ENCODE measurements around the gene RPAP2.
A peak's percentile ranks its signal among the peaks of the same experiment; 100 is the strongest.
"Not testable (repeated sequence)": the region's sequence is repeated elsewhere in the genome, so short reads cannot be mapped to it uniquely, and the experiment has no call there.

Gene RPAP2

GRCh38 chr1:92377991-92378390 lies 79.1 kb downstream of the RPAP2 start:
- DNase-seq, result not testable (repeated sequence)

- DNase-seq, result no peak
Measured at GRCh38 chr1:92380867-92381266, 82.0 kb downstream of the RPAP2 start.

GRCh38 chr1:92393966-92394365 lies 95.1 kb downstream of the RPAP2 start:
- not testable (repeated sequence) for DNase-seq

GRCh38 chr1:92398519-92398918 lies 99.7 kb downstream of the RPAP2 start:
- no peak for DNase-seq

GRCh38 chr1:92399076-92399475 lies 100.2 kb downstream of the RPAP2 start:
- DNase-seq, result no peak

GRCh38 chr1:92404661-92405060 lies 105.8 kb downstream of the RPAP2 start:
- no peak for DNase-seq

- DNase-seq, result peak in 1 of 2 experiments; percentile 2
Measured at GRCh38 chr1:92408825-92409224, 110.0 kb downstream of the RPAP2 start.

- DNase-seq, result no peak
Measured at GRCh38 chr1:92409946-92410549, 111.2 kb downstream of the RPAP2 start.

GRCh38 chr1:92410706-92411105 lies 111.8 kb downstream of the RPAP2 start:
- DNase-seq, result no peak

GRCh38 chr1:92411511-92411910 lies 112.7 kb downstream of the RPAP2 start:
- DNase-seq, result peak in 1 of 2 experiments; percentile 51

- DNase-seq, result peak in 1 of 2 experiments; percentile 15
Measured at GRCh38 chr1:92419642-92420041, 120.8 kb downstream of the RPAP2 start.

GRCh38 chr1:92424381-92424780 lies 125.5 kb downstream of the RPAP2 start:
- DNase-seq, result no peak

- no peak for DNase-seq
Measured at GRCh38 chr1:92425617-92426016, 126.8 kb downstream of the RPAP2 start.

- DNase-seq, result no peak
Measured at GRCh38 chr1:92430030-92430429, 131.2 kb downstream of the RPAP2 start.

- not testable (repeated sequence) for DNase-seq
Measured at GRCh38 chr1:92434572-92434971, 135.7 kb downstream of the RPAP2 start.

GRCh38 chr1:92439291-92439690 lies 140.4 kb downstream of the RPAP2 start:
- DNase-seq, result no peak

- DNase-seq, result no peak
Measured at GRCh38 chr1:92441316-92441696, 142.4 kb downstream of the RPAP2 start.

GRCh38 chr1:92441697-92442342 lies 143.0 kb downstream of the RPAP2 start:
- no peak for DNase-seq

- DNase-seq, result peak in 1 of 2 experiments; percentile 27
Measured at GRCh38 chr1:92442351-92442750, 143.5 kb downstream of the RPAP2 start.

- no peak for DNase-seq
Measured at GRCh38 chr1:92443893-92444292, 145.0 kb downstream of the RPAP2 start.

- no peak for DNase-seq
Measured at GRCh38 chr1:92444351-92444750, 145.5 kb downstream of the RPAP2 start.

- no peak for DNase-seq
Measured at GRCh38 chr1:92445865-92446264, 147.0 kb downstream of the RPAP2 start.

GRCh38 chr1:92446546-92446945 lies 147.7 kb downstream of the RPAP2 start:
- no peak for DNase-seq

GRCh38 chr1:92447033-92447681 lies 148.3 kb downstream of the RPAP2 start:
- no peak for DNase-seq
